SK-N-SH (cell line): ENCODE results near the gene SPINK8. TPM values are rescaled to one million over a fixed set of nuclear protein-coding genes. Genes with fewer than 3 reads are reported as not detected.

Experiments used
- CTCF ChIA-PET: fragments of 300-600, 350-600 bp; formaldehyde crosslinking; extraction: SDS; loops from one replicate; lab custom pipeline; 2021; lab: Yijun Ruan, JAX
- POLR2A ChIA-PET: fragments of 350-600 bp; sonication (Branson Sonifier 250); formaldehyde crosslinking; extraction: SDS; loops from one replicate; lab custom pipeline; 2020; ENCODE audit warnings: antibody characterized with exemption, inconsistent platforms; lab: Yijun Ruan, JAX
- DNase-seq: peaks from one replicate; pipeline ENCODE4 v3.0.0; 2012
- H2AFZ ChIP-seq: fragments of 200-600 bp; sonication (generic); 2 replicates; pipeline ENCODE4 v1.8.1; 2016; ENCODE audit warnings: antibody characterized with exemption, mild to moderate bottlenecking, low read depth
- H3F3A ChIP-seq: fragments of 200-600 bp; sonication (generic); replicated peaks from 2 replicates; pipeline ENCODE3; 2016; ENCODE audit warnings: antibody characterized with exemption, mild to moderate bottlenecking; ENCODE audit not compliant: insufficient read depth
- H3K27ac ChIP-seq, 2 experiments: fragments of 200-500 bp in 1 of 2; fragments of 200-600 bp in 1 of 2; sonication (Bioruptor generic) in 1 of 2; sonication (generic), shearing (Covaris generic) in 1 of 2; 2 replicates each; pipeline versions ENCODE4 v1.5.1 to v1.6.1; 2014 to 2016; ENCODE audit warnings: low read depth in 2 of 2, inconsistent platforms in 1 of 2, low read length in 1 of 2, mild to moderate bottlenecking in 1 of 2, mixed read lengths in 1 of 2
- H3K27me3 ChIP-seq: fragments of 200-600 bp; sonication (generic), shearing (Covaris generic); 2 replicates; pipeline ENCODE4 v1.6.1; 2016; ENCODE audit warnings: mixed run types; ENCODE audit not compliant: insufficient read depth
- H3K36me3 ChIP-seq, 2 experiments: fragments of 200-500 bp in 1 of 2; fragments of 200-600 bp in 1 of 2; sonication (Bioruptor generic) in 1 of 2; sonication (generic) in 1 of 2; replicated peaks in 1 of 2; 2 replicates each; pipeline versions ENCODE3 to v1.5.1; 2014 to 2016; ENCODE audit warnings: low read length in 1 of 2, mild to moderate bottlenecking in 1 of 2; ENCODE audit not compliant: insufficient read depth in 2 of 2, control insufficient read depth in 1 of 2
- H3K4me1 ChIP-seq, 2 experiments: fragments of 200-500 bp in 1 of 2; fragments of 200-600 bp in 1 of 2; sonication (Bioruptor generic) in 1 of 2; sonication (generic), shearing (Covaris generic) in 1 of 2; 2 replicates each; pipeline versions ENCODE4 v1.5.1 to v1.6.1; 2014 to 2016; ENCODE audit warnings: low read depth in 1 of 2, low read length in 1 of 2, mixed run types in 1 of 2; ENCODE audit not compliant: insufficient read depth in 2 of 2, control insufficient read depth in 1 of 2
- H3K4me2 ChIP-seq: fragments of 200-600 bp; sonication (generic), shearing (Covaris generic); 2 replicates; pipeline ENCODE4 v1.6.1; 2017; ENCODE audit warnings: mixed run types
- H3K4me3 ChIP-seq, 2 experiments: fragments of 200-500 bp in 1 of 2; fragments of 200-600 bp in 1 of 2; sonication (Bioruptor generic) in 1 of 2; sonication (generic), shearing (Covaris generic) in 1 of 2; 2 replicates each; pipeline versions ENCODE4 v1.5.1 to v1.8.1; 2014 to 2016; ENCODE audit warnings: low read depth in 2 of 2, inconsistent platforms in 1 of 2, low read length in 1 of 2, mild to moderate bottlenecking in 1 of 2, mixed read lengths in 1 of 2, moderate library complexity in 1 of 2
- H3K79me2 ChIP-seq: fragments of 200-600 bp; sonication (generic); 2 replicates; pipeline ENCODE4 v1.8.1; 2017; ENCODE audit warnings: mild to moderate bottlenecking; ENCODE audit not compliant: insufficient read depth
- H3K9ac ChIP-seq: fragments of 200-600 bp; sonication (generic); 2 replicates; pipeline ENCODE4 v1.6.1; 2017; ENCODE audit warnings: mixed run types
- H3K9me2 ChIP-seq: fragments of 200-600 bp; sonication (generic); 2 replicates; pipeline ENCODE4 v1.6.1; 2017; ENCODE audit warnings: mixed run types
- H3K9me3 ChIP-seq: fragments of 200-600 bp; sonication (generic); 2 replicates; pipeline ENCODE4 v1.6.1; 2017; ENCODE audit warnings: mixed run types, mild to moderate bottlenecking, moderate library complexity
- H4K20me1 ChIP-seq: fragments of 200-600 bp; sonication (generic); 2 replicates; pipeline ENCODE4 v1.6.1; 2017; ENCODE audit warnings: mild to moderate bottlenecking, mixed run types; ENCODE audit not compliant: insufficient read depth
- EP300 ChIP-seq, 2 experiments: IDR thresholded peaks; 2 replicates each; pipeline versions ENCODE4 v1.4.0 to v1.6.1; 2012; ENCODE audit warnings: borderline replicate concordance in 1 of 2, low read depth in 1 of 2, low read length in 1 of 2
- FOSL2 ChIP-seq: IDR thresholded peaks from 2 replicates; pipeline ENCODE4 v1.4.0; 2012; ENCODE audit warnings: low read depth, mild to moderate bottlenecking, moderate library complexity, borderline replicate concordance
- FOXJ3 ChIP-seq: sonication (generic); formaldehyde crosslinking; IDR thresholded peaks from 2 replicates; pipeline ENCODE4 v1.5.1; 2020; ENCODE audit warnings: mild to moderate bottlenecking, missing genetic modification reagents
- GABPA ChIP-seq: IDR thresholded peaks from 2 replicates; pipeline ENCODE4 v1.4.0; 2012; ENCODE audit warnings: low read depth, mild to moderate bottlenecking
- GATA2 ChIP-seq: sonication (generic); formaldehyde crosslinking; IDR thresholded peaks from 2 replicates; pipeline ENCODE4 v1.5.0; 2020; ENCODE audit warnings: mild to moderate bottlenecking, missing genetic modification reagents
- IRF3 ChIP-seq: fragments of 150-350 bp; IDR thresholded peaks from 2 replicates; pipeline ENCODE4 v1.6.1; 2016; ENCODE audit warnings: mild to moderate bottlenecking, low read depth, low read length
- MXI1 ChIP-seq: IDR thresholded peaks from 2 replicates; pipeline ENCODE4 v1.6.1; 2012; ENCODE audit warnings: mild to moderate bottlenecking, low read depth, low read length, improper control_type of control experiment
- POLR2AphosphoS5 ChIP-seq: IDR thresholded peaks from 2 replicates; pipeline ENCODE4 v1.6.1; 2012; ENCODE audit warnings: low read depth, low read length
- RAD21 ChIP-seq: IDR thresholded peaks from 2 replicates; pipeline ENCODE4 v1.6.1; 2012; ENCODE audit warnings: mild to moderate bottlenecking, low read length
- RCOR1 ChIP-seq: fragments of 150-350 bp; IDR thresholded peaks from 2 replicates; pipeline ENCODE4 v1.6.1; 2017; ENCODE audit warnings: antibody characterized with exemption, low read length
- REST ChIP-seq: IDR thresholded peaks from 2 replicates; pipeline ENCODE4 v1.6.1; 2012; ENCODE audit warnings: mild to moderate bottlenecking, low read depth, low read length, moderate library complexity
- TEAD4 ChIP-seq: IDR thresholded peaks from 2 replicates; pipeline ENCODE4 v1.4.0; 2012; ENCODE audit warnings: mild to moderate bottlenecking, borderline replicate concordance; ENCODE audit not compliant: insufficient read depth
- YY1 ChIP-seq: IDR thresholded peaks from 2 replicates; pipeline ENCODE4 v1.4.0; 2012; ENCODE audit warnings: low read depth, mild to moderate bottlenecking
- ZBTB33 ChIP-seq: IDR thresholded peaks from 2 replicates; pipeline ENCODE4 v1.4.0; 2012; ENCODE audit warnings: low read depth, borderline replicate concordance
- WGBS: methylation state at CpG from one replicate; pipeline ENCODE4 v1.1.6; 2017; ENCODE audit warnings: low lambda C conversion rate; 5-methylcytosine and 5-hydroxymethylcytosine counted together
- polyA plus RNA-seq, 3 experiments: library from polyadenylated mRNA; depleted of rRNA; stranded (reverse); fragments of >200 nt; gene quantifications; 2 replicates each; pipeline ENCODE4 v1.2.3, GENCODE V29; 2012
- TF ChIP-seq, protein P1 (sequence below): IDR thresholded peaks from 2 replicates; pipeline ENCODE4 v1.4.0; 2012; ENCODE audit warnings: low read depth, borderline replicate concordance
- TF ChIP-seq, protein P2 (sequence below): IDR thresholded peaks from 2 replicates; pipeline ENCODE4; 2012

Gene SPINK8
- polyA plus RNA-seq, 1 of the 3 experiments (the other 2 are of a cell fraction), result not detected

- ChIA-PET POLR2A (no interaction called here), CTCF (interaction anchor here (1.2 to 9.5 kb wide), 4 partner anchors 84 to 156 kb away, joined by 3 to 186 read pairs (median 6); no protein-coding TSS in a partner anchor)
- Histone ChIP-seq H3K4me2 (no peak overlapping the region), H3K4me3 (no peak overlapping the region), H4K20me1 (no peaks in the 10 kb centered on the region), H3K27ac (no peak overlapping the region), H3K4me1 (no peaks in the 10 kb centered on the region), H3F3A (no peaks in the 10 kb centered on the region), H3K9me2 (no peaks in the 10 kb centered on the region), H3K27me3 (no peaks in the 10 kb centered on the region), H3K79me2 (no peaks in the 10 kb centered on the region), H3K9ac (no peak overlapping the region), H3K9me3 (no peaks in the 10 kb centered on the region), H3K36me3 (no peaks in the 10 kb centered on the region), H2AFZ (no peak overlapping the region)
- no peak for DNase-seq
- WGBS, result 70% methylated on average over 4 of the region's 4 CpGs
- TF ChIP-seq ZBTB33 (no peak), FOXJ3 (CRISPR knock-in tag) (no peak)
Measured at GRCh38 chr3:48278884-48279559, 54.4 kb downstream of the SPINK8 start.

DNA sequence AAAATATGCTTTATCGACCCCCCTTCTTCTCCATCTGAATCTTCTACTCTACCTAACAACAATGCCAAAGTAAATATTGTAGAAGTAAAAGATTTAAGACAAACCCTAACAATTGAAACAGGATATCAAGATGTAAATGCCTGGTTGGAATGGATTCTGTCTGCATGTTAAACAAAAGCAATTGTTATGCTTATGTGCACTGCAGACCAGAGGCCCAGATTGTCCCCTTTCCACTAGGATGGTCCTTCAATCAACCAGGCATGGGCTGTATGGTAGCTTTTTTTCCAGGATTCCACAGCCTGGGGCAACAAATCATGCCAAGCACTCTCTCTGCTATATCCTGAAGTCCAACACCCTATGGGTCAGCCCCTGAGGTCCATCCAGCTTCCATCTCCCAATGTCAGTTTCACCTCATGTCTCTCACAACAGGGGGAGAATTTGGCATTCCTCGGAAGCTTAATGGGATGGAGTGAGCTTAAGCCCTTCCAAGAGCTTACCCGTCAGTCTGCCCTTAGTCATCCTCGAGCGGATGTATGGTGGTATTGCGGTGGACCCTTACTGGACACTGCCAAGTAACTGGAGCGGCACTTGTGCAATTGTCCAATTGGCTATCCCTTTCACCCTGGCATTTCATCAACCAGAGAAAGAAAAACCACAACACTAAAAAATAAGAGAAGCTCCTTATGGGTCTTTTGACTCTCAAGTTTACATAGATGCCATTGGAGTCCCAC lies 56.4 kb downstream of the SPINK8 start:
- Histone ChIP-seq H3K9ac (no peak overlapping the region), H3F3A (no peaks in the 10 kb centered on the region), H3K4me2 (no peak overlapping the region), H3K36me3 (no peaks in the 10 kb centered on the region), H3K4me3 (no peak overlapping the region), H3K27ac (no peak overlapping the region), H3K9me2 (no peaks in the 10 kb centered on the region), H3K27me3 (no peaks in the 10 kb centered on the region), H3K9me3 (no peaks in the 10 kb centered on the region), H3K79me2 (no peaks in the 10 kb centered on the region), H2AFZ (no peak overlapping the region), H3K4me1 (no peaks in the 10 kb centered on the region; a peak in 1 of 4 replicates), H4K20me1 (no peaks in the 10 kb centered on the region)
- no peak for DNase-seq
- CTCF ChIA-PET, result interaction anchor here (1.1 to 9.5 kb wide), 4 partner anchors 16 to 158 kb away, joined by 3 to 186 read pairs (median 5); no protein-coding TSS in a partner anchor
- WGBS, result 87% methylated on average over 7 of the region's 7 CpGs
- POLR2A ChIA-PET, result no interaction called here
- no peak for TF ChIP-seq MXI1
- no peak for TF ChIP-seq GABPA
- no peak for TF ChIP-seq IRF3
- no peak for TF ChIP-seq POLR2AphosphoS5
- TF ChIP-seq EP300 (IDR thresholded peaks at IDR 0.05; ENCODE audit: borderline replicate concordance in 1 of 2, low read depth in 1 of 2, low read length in 1 of 2), result no peak
- TF ChIP-seq RAD21, result no peak
- TF ChIP-seq TEAD4, result no peak
- TF ChIP-seq FOSL2, result no peak
- no peak for TF ChIP-seq YY1
- no peak for TF ChIP-seq RCOR1
- TF ChIP-seq, protein P1, sequence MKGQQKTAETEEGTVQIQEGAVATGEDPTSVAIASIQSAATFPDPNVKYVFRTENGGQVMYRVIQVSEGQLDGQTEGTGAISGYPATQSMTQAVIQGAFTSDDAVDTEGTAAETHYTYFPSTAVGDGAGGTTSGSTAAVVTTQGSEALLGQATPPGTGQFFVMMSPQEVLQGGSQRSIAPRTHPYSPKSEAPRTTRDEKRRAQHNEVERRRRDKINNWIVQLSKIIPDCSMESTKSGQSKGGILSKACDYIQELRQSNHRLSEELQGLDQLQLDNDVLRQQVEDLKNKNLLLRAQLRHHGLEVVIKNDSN, result no peak
- TF ChIP-seq GATA2 (CRISPR knock-in tag), result no peak
- TF ChIP-seq, protein P2, sequence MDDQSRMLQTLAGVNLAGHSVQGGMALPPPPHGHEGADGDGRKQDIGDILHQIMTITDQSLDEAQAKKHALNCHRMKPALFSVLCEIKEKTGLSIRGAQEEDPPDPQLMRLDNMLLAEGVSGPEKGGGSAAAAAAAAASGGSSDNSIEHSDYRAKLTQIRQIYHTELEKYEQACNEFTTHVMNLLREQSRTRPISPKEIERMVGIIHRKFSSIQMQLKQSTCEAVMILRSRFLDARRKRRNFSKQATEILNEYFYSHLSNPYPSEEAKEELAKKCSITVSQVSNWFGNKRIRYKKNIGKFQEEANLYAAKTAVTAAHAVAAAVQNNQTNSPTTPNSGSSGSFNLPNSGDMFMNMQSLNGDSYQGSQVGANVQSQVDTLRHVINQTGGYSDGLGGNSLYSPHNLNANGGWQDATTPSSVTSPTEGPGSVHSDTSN, result no peak
- no peak for TF ChIP-seq REST
